NCI-H187 treated with DMSO at 0.1 percent for 48 hours (cell line): ENCODE measurements around the gene SERP2.

Experiments used
- DNase-seq: peaks from one replicate; lab custom pipeline; 2025; lab: John Stamatoyannopoulos, UW

SERP2 gene

DNA sequence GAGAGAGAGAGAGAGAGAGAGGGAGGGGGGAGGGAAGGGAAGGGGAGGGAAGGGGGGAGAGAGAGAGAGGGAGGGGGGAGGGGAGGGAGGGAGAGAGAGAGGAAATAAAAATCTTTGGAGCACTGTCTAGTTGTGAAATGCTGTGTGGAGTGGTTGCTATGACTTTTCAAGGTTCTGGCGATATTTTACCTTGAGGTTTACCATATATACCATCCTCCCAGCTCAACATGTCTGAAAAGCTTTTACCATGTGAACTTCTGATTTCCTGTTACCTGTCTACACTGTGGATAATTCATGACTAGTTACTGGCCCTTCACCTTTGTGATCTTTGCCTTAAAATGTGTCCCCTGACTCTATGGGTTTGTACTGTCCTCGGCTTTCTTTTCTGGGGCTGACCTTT, 38.2 kb downstream of the SERP2 start:
- DNase-seq = no peak

- DNase-seq = no peak
Measured at GRCh38 chr13:44412346-44412935, 38.8 kb downstream of the SERP2 start.

DNA sequence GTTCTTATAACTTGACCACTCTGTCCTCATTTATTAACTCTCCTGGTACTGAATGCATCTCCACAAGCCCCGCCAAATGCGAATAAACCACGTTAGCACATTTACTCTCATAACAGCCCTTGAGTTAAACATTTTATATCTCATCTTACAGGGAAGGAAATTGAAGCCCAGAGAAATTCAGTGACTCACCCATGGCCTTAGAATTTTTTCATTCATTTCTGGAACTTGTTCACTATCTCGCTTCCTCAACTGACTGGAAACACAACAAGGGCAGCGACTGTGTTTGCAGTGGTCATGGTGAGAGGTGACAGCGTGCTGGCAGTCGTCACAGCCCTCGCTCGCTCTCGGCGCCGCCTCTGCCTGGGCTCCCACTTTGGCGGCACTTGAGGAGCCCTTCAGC, 39.5 kb downstream of the SERP2 start:
- DNase-seq = no peak

DNA sequence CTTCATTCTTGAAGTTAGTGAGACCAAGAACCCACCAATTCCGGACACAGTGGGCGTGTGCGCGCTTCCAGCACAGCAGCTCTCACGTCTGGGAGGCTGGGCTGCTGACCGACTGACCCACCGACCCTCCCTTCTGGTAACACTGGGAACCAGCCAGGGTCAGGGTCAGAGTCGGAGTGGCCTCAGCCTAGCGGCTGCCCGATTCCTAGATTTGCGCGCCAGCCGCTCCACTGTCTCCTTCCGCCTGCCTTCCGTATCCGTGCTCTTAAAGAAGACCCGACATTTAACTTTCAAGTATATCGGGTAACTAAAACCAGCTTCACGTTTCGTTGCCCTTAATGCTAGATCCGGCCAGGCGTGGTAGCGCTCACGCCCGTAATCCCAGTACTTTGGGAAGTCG, 41.1 kb downstream of the SERP2 start:
- DNase-seq = no peak

DNA sequence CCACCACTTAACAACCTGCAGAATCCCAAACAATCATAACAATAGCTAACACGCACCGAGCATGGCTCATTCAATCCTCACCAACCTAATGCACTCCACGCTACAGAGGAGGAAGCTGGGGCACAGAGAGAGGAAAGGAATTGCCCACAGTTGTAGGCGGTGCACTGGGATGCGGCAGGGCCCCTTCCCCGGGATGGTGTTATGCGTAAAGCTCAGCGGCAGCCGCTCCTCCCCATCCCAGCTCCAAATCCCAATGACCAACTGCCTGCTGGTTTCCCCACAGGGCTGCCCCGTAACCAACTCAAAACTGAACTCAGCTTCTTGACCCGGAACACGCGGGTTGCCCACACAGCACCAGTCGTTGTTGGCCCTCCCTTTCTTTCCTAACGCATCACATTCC, 42.2 kb downstream of the SERP2 start:
- no peak for DNase-seq

DNA sequence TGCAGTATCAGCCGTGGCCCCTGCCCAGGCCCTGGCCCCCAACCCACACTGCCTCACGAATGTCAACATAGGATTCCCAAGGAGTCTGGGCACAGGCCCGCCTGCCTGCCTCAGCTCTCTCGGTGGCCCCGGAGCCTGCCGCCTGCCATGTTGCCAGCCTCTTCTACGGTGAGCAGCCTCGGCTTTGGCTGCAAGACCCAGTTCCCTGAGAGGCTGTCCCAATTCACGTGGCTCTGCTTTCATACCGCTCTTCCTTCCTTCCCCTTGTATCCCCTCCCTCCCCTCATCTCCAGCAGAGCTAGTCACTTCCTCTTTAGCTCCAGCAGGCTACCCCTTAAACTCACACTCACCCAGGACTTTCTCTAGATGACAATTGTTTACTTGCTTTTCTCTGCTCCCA, 42.7 kb downstream of the SERP2 start:
- DNase-seq = no peak

GRCh38 chr13:44416744-44417143, 43.1 kb downstream of the SERP2 start:
- no peak for DNase-seq

DNA sequence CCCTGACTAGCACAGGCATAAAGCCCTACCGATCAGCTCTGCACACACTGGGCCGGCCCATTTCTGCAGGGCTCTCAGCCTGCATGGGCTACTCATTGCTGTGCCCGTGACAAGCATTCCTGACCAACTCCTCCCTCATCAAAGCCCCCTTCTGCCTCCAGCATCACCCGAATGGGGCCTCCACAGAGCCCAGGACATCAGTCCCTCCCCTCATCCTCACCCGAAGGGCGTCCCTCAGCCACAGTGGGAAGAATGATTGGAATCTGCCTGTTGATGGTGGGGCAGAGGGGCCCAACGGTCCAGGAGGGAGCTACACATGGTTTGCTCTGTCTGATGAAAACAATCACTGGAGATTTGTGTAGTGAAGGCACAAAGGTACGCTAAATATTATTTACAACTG, 43.8 kb downstream of the SERP2 start:
- DNase-seq = no peak

DNA sequence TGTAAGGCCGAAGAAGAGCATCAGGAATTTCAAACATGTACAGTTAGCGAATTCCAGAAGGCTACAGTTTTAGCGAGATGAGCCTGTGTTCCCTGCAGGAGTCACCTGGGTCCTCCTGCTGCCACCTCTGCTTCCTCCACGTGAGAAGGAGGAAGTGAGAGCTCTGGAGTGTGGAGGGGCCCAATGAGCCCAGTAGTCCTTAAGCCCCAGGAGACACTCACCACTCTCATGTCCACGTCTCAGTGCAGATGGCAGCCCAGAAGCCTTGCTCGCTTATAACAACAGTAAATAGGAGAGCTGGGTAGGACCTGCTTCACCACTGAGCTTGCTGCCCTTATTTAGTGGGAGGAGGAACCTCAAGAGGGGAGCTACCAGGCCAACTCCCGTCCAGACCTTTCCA, 44.3 kb downstream of the SERP2 start:
- DNase-seq = no peak

DNA sequence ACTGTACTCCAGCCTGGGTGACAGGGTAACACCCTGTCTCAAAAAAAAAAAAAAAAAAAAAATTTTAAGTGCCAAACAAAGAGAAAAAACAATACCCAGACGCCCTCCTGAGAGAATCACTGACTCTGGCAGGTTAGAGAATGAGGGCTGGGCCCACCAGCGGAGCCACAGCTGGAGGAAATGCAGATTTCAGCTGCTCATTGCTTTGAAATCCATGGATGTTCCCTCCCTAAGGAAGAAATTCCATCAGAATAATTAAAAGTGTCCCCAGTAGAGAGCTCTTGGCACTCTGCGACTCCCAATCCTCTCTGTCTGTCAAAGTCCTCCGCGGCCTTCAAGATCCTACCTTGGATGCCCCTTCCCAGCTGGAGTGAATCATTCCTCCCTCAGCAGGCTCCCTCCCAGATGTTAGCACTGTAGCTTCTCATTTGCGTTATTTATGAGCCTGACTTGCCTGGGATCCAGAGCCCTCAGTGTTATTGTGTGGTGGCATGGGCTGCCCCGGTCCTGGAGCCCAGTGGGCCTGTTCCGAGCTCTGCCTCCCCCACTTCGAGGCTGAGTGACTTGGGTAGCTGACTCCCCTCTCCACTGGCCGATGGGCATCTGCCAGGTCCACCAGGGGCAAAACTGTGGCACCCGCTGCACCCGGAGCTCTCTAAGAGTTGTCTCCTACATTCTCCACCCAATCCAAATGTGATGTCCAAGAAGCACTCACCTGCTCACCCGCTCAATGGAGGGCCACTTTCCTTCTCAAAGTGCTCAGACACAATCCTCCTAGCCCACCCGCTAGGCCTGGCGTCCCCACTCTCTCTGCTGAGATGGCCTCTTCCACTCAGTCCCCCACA, 47.0 kb downstream of the SERP2 start:
- DNase-seq = no peak

- no peak for DNase-seq
Measured at GRCh38 chr13:44421853-44422525, 48.4 kb downstream of the SERP2 start.

GRCh38 chr13:44422755-44423643, 49.4 kb downstream of the SERP2 start:
- DNase-seq = no peak

- no peak for DNase-seq
Measured at GRCh38 chr13:44423824-44424223, 50.2 kb downstream of the SERP2 start.

DNA sequence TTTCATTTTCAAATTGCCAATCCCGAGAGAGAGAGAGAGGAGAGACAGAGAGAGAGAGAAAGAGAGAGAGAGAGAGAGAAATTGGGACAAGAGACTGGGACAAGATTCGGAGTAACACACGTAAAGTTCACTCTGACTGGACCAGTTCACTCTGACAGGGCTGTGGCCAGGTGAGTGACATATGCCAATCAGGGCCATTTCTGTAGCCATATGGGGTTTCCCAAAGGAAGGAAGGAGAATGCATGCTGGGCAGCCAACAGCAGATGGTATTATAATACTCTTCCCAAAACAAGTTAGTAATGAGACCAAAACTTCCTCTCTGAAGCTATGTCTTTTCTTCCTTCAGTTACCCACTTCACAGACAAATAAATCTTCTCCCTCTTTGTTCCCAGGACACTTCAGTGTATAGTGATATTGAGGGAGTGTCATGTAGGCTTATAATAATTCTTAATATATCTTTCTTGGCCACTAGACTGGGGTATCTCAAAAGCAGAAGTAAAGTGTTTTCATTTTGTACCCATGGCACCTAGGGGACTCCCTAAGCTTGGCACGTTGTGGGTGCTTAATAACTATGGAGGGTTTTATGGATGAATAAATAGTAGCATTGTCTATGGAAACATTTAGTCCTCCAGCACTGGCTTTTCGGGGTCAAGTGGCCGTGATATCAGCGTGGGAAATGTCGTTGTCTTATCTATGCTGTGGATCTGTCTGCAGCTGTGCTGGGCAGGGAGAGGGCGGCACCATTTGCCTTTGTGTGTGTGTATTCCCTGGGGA, 51.6 kb downstream of the SERP2 start:
- DNase-seq = no peak

GRCh38 chr13:44425815-44426078, 52.1 kb downstream of the SERP2 start:
- no peak for DNase-seq

GRCh38 chr13:44426461-44426860, 52.8 kb downstream of the SERP2 start:
- DNase-seq = no peak

GRCh38 chr13:44429311-44429710, 55.7 kb downstream of the SERP2 start:
- DNase-seq = no peak

GRCh38 chr13:44431150-44431549, 57.5 kb downstream of the SERP2 start:
- DNase-seq = no peak

DNA sequence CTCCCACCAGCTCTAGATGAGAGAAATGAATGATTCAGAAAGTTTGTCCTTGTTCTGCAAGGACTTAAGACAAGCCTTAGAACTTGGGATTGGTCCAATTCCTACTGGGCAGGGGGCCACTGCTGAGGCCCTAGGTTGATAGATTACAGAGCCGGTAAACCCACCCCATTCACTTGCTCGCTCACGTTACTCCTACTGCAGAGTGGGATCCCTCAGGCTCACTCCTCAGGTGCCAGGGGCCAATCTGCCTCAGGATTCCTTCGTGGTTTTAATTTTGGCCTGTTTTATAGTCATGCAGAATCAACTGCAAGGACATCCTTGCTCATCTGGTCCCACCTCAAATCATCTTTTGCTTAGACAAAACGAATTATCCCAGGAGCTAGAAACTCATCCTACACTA, 59.0 kb downstream of the SERP2 start:
- DNase-seq = no peak

- DNase-seq = no peak
Measured at GRCh38 chr13:44433863-44434765, 60.5 kb downstream of the SERP2 start.

DNA sequence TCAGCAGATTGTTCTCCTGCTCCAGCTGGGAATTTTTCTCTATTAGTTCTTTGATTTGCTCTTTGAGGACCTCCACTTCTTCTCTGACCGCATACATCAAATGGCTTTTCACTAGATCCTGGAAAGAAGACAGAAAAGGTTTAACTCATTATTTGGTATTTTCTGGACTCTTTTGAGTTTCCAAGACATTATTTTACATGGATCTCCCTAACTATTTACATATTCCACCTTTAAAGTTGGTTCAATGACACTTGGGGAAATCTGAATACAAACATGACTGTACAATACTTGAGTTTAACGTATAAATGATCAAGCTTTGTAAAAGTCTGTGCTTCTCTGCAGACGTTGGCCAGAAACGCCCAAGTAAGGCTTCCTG, 61.1 kb downstream of the SERP2 start:
- no peak for DNase-seq
